Measurements from ENCODE around the gene ZNF513. TPM values are rescaled to one million over a fixed set of nuclear protein-coding genes. Genes with fewer than 3 reads are reported as not detected.

Gene ZNF513
- total RNA-seq, 2 experiments from 2014 or later = 6.8 to 7.2 TPM

GRCh38 chr2:27422958-27423357, 42.4 kb upstream of the ZNF513 start:
- ATAC-seq = no peak
- intact Hi-C loops (cut with micrococcal nuclease) = no loop called here
- Mint-ChIP-seq H3K9me3 (no peaks in the 10 kb centered on the region), H3K4me3 (no peak overlapping the region), H3K4me1 (ENCODE audit: low read depth) (peaks cover 4% of the 10 kb centered on the region), H3K27ac (no peak overlapping the region), H3K36me3 (ENCODE audit: low read depth) (no peaks in the 10 kb centered on the region), H3K27me3 (no peaks in the 10 kb centered on the region)
- CTCF ChIA-PET = no interaction called here
- POLR2A ChIA-PET = interaction anchor here (1.7 kb wide), 1 partner anchor 13 kb away, joined by 5 read pairs; the partner anchor contains the start of gene PPM1G
- TF ChIP-seq, protein P1, sequence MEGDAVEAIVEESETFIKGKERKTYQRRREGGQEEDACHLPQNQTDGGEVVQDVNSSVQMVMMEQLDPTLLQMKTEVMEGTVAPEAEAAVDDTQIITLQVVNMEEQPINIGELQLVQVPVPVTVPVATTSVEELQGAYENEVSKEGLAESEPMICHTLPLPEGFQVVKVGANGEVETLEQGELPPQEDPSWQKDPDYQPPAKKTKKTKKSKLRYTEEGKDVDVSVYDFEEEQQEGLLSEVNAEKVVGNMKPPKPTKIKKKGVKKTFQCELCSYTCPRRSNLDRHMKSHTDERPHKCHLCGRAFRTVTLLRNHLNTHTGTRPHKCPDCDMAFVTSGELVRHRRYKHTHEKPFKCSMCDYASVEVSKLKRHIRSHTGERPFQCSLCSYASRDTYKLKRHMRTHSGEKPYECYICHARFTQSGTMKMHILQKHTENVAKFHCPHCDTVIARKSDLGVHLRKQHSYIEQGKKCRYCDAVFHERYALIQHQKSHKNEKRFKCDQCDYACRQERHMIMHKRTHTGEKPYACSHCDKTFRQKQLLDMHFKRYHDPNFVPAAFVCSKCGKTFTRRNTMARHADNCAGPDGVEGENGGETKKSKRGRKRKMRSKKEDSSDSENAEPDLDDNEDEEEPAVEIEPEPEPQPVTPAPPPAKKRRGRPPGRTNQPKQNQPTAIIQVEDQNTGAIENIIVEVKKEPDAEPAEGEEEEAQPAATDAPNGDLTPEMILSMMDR (IDR thresholded peaks at IDR 0.05) = no peak
- DNase-seq = no peak

- TF ChIP-seq, protein P1 (IDR thresholded peaks at IDR 0.05) = no peak
- ChIA-PET CTCF (no interaction called here), POLR2A (interaction anchor here (0.7 to 2.3 kb wide), 4 partner anchors 12 to 195 kb away, joined by 3 to 15 read pairs (median 4); partner anchors contain the start of genes PPM1G and ZNF513)
- ATAC-seq = no peak
- no peak for DNase-seq
- intact Hi-C loops (cut with micrococcal nuclease) = no loop called here
- Mint-ChIP-seq H3K4me1 (ENCODE audit: low read depth) (no peaks in the 10 kb centered on the region), H3K27me3 (no peaks in the 10 kb centered on the region), H3K36me3 (ENCODE audit: low read depth) (no peaks in the 10 kb centered on the region), H3K4me3 (no peak overlapping the region), H3K27ac (no peak overlapping the region), H3K9me3 (no peaks in the 10 kb centered on the region)
Measured at GRCh38 chr2:27421660-27422250, 41.2 kb upstream of the ZNF513 start.

GRCh38 chr2:27420996-27421395, 40.5 kb upstream of the ZNF513 start:
- Mint-ChIP-seq H3K9me3 (no peaks in the 10 kb centered on the region), H3K4me1 (ENCODE audit: low read depth) (no peaks in the 10 kb centered on the region), H3K27me3 (no peaks in the 10 kb centered on the region), H3K36me3 (ENCODE audit: low read depth) (no peaks in the 10 kb centered on the region), H3K27ac (no peak overlapping the region), H3K4me3 (no peak overlapping the region)
- POLR2A ChIA-PET = interaction anchor here (1.2 to 2.3 kb wide), 2 partner anchors 11 to 41 kb away, joined by 5 to 15 read pairs; partner anchors contain the start of genes PPM1G and ZNF513
- TF ChIP-seq, protein P1 (IDR thresholded peaks at IDR 0.05) = no peak
- intact Hi-C loops (cut with micrococcal nuclease) = no loop called here
- CTCF ChIA-PET = interaction anchor here (1.1 kb wide), 1 partner anchor 11 kb away, joined by 3 read pairs; the partner anchor contains the start of gene PPM1G
- DNase-seq = no peak
- ATAC-seq = no peak

GRCh38 chr2:27416151-27416550, 35.6 kb upstream of the ZNF513 start:
- H3K4me3 Mint-ChIP-seq = no peak overlapping the region
- ChIA-PET CTCF (no interaction called here), POLR2A (interaction anchor here (0.7 to 1.2 kb wide), 2 partner anchors 12 to 237 kb away, joined by 3 to 4 read pairs; no protein-coding TSS in a partner anchor)
- H3K36me3 Mint-ChIP-seq (ENCODE audit: low read depth) = no peaks in the 10 kb centered on the region
- TF ChIP-seq, protein P1 (IDR thresholded peaks at IDR 0.05) = no peak
- H3K27me3 Mint-ChIP-seq = peaks cover 2% of the 10 kb centered on the region
- ATAC-seq = no peak
- no peak for DNase-seq
- intact Hi-C loops (cut with micrococcal nuclease) = no loop called here
- peaks cover 2% of the 10 kb centered on the region for H3K9me3 Mint-ChIP-seq
- H3K4me1 Mint-ChIP-seq (ENCODE audit: low read depth) = no peaks in the 10 kb centered on the region
- no peak overlapping the region for H3K27ac Mint-ChIP-seq

- ChIA-PET POLR2A (no interaction called here), CTCF (no interaction called here)
- ATAC-seq (no peak), DNase-seq (no peak)
- Mint-ChIP-seq H3K27me3 (peaks cover 2% of the 10 kb centered on the region), H3K9me3 (peaks cover 2% of the 10 kb centered on the region), H3K27ac (no peak overlapping the region), H3K36me3 (ENCODE audit: low read depth) (peaks cover 6% of the 10 kb centered on the region), H3K4me1 (ENCODE audit: low read depth) (peaks cover 14% of the 10 kb centered on the region), H3K4me3 (no peak overlapping the region)
- TF ChIP-seq, protein P1 (IDR thresholded peaks at IDR 0.05) = no peak
- intact Hi-C loops (cut with micrococcal nuclease) = no loop called here
Measured at GRCh38 chr2:27412419-27413152, 32.1 kb upstream of the ZNF513 start.

All from activated CD8-positive, alpha-beta T cell treated with anti-CD3 and anti-CD28 coated beads for 36 hours (primary cell).